GM23248 (cell line): ENCODE results near the gene ABR.

Experiments
- EZH2 ChIP-seq: fragments of 200-600 bp; sonication (generic); IDR thresholded peaks from 2 replicates; pipeline ENCODE4 v1.6.1; 2018; ENCODE audit warnings: antibody characterized with exemption, mild to moderate bottlenecking; ENCODE audit not compliant: insufficient read depth, poor library complexity, severe bottlenecking
- EZH2phosphoT487 ChIP-seq: fragments of 200-600 bp; sonication (generic); IDR thresholded peaks from 2 replicates; pipeline ENCODE4 v1.6.1; 2018; ENCODE audit warnings: antibody characterized with exemption, moderate library complexity, mild to moderate bottlenecking, low read depth; ENCODE audit not compliant: insufficient read depth

DNA sequence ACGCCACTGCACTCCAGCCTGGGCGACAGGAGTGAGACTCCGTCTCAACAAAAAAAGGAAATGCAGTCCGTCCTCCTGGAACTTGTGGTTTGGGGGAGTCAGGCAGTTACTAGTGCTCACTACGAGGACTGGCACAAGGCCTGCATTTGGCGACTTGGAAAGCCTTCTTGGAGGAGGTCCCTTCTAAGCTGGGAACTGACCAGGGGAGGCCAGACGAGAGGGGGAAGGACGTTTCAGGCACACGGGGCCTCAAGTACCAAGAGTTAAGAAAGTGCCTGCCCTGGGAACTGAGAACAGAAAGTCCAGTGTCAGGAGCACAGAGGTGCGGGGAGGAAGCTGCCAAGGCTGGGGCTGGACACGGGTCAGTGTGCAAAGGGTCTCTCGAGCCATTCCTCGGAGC lies 89.9 kb downstream of the ABR start:
- TF ChIP-seq EZH2 (no peak), EZH2phosphoT487 (no peak)
